DOHH2 (cell line): Measurements from ENCODE around the gene HSPE1.
A peak's percentile ranks its signal among the peaks of the same experiment; 100 is the strongest.

Experiments
- H3F3A ChIP-seq: fragments of 200-600 bp; sonication (generic), shearing (Covaris generic); 2 replicates; pipeline ENCODE4 v1.6.0; 2016; ENCODE audit warnings: antibody characterized with exemption, mild to moderate bottlenecking; ENCODE audit not compliant: control insufficient read depth, insufficient read depth
- H3K27ac ChIP-seq: fragments of 200-600 bp; sonication (generic); 2 replicates; pipeline ENCODE4 v1.5.1; 2014; ENCODE audit warnings: low read depth, mild to moderate bottlenecking, low read length, moderate library complexity
- H3K27me3 ChIP-seq: fragments of 200-600 bp; sonication (generic); 2 replicates; pipeline ENCODE4 v1.6.1; 2014; ENCODE audit warnings: mild to moderate bottlenecking, low read length, mixed read lengths; ENCODE audit not compliant: control insufficient read depth
- H3K36me3 ChIP-seq: fragments of 200-600 bp; sonication (generic); 2 replicates; pipeline ENCODE4 v1.6.1; 2014; ENCODE audit warnings: mild to moderate bottlenecking, low read length, moderate library complexity, mixed read lengths; ENCODE audit not compliant: control insufficient read depth
- H3K4me1 ChIP-seq: fragments of 200-600 bp; sonication (generic); 2 replicates; pipeline ENCODE4 v1.6.1; 2014; ENCODE audit warnings: mild to moderate bottlenecking, low read length, mixed read lengths; ENCODE audit not compliant: control insufficient read depth
- H3K4me2 ChIP-seq: fragments of 200-600 bp; sonication (generic); 2 replicates; pipeline ENCODE4 v1.6.0; 2014; ENCODE audit warnings: mild to moderate bottlenecking, low read length, moderate library complexity
- H3K4me3 ChIP-seq: fragments of 200-600 bp; sonication (generic); 2 replicates; pipeline ENCODE4 v1.5.1; 2014; ENCODE audit warnings: mild to moderate bottlenecking, low read length, mixed read lengths
- H3K79me2 ChIP-seq: fragments of 200-600 bp; sonication (generic); 2 replicates; pipeline ENCODE4 v1.6.1; 2014; ENCODE audit warnings: mild to moderate bottlenecking, low read length, mixed read lengths; ENCODE audit not compliant: control insufficient read depth
- H3K9me2 ChIP-seq: fragments of 200-600 bp; sonication (generic); replicated peaks from 2 replicates; pipeline ENCODE4 v1.6.1; 2014; ENCODE audit warnings: mild to moderate bottlenecking, low read length, mixed read lengths; ENCODE audit not compliant: control insufficient read depth
- H3K9me3 ChIP-seq: fragments of 200-600 bp; sonication (generic); 2 replicates; pipeline ENCODE4 v1.6.1; 2014; ENCODE audit warnings: antibody characterized with exemption, low read length, mixed read lengths; ENCODE audit not compliant: control insufficient read depth, insufficient read depth
- H4K20me1 ChIP-seq: fragments of 200-600 bp; sonication (generic); 2 replicates; pipeline ENCODE4 v1.6.0; 2014; ENCODE audit warnings: low read depth, mild to moderate bottlenecking, antibody characterized with exemption, low read length, moderate library complexity; ENCODE audit not compliant: control insufficient read depth, insufficient read depth
- EZH2phosphoT487 ChIP-seq: fragments of 200-600 bp; sonication (generic); IDR thresholded peaks from 2 replicates; pipeline ENCODE4 v1.6.1; 2017; ENCODE audit warnings: borderline replicate concordance, mild to moderate bottlenecking, antibody characterized with exemption, low read length, moderate library complexity, mixed read lengths
- TF ChIP-seq, protein P1 (sequence below): fragments of 200-600 bp; sonication (generic); IDR thresholded peaks from one replicate; pipeline ENCODE4 v1.5.1; 2014; ENCODE audit warnings: antibody characterized with exemption, mild to moderate bottlenecking, low read depth, low read length; ENCODE audit not compliant: poor library complexity, severe bottlenecking

Gene HSPE1

DNA sequence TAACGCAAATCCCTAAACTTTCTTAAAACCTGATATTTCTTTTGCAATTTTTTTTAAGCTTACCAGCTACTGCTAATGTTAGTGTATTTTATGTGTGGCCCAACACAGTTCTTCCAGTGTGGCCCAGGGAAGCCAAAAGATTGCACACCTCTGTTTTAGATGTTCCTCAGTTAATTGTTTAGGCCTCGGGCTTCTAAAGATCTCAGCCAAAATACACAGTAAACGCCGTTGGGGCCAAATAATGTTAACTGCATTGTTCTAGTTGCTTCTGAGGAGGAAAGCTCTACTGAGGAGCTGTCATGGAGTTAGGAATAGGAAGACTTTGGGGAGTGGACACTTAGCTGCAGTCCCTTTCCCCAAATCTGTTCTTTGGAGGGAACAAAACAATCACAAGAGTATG is 2.0 kb downstream of the HSPE1 start:
- Histone ChIP-seq H3K27ac (0 out of 2 replicates have a peak overlapping the region, but pooled peaks have one; percentile 3), H3K79me2 (peaks cover 75% of the 10 kb centered on the region), H4K20me1 (peaks cover 17% of the 10 kb centered on the region), H3K36me3 (peaks cover 86% of the 10 kb centered on the region), H3K27me3 (no peaks in the 10 kb centered on the region), H3K9me2 (no peaks in the 10 kb centered on the region), H3K4me3 (peak overlapping the region; percentile 74), H3K9me3 (no peaks in the 10 kb centered on the region), H3K4me2 (peak overlapping the region; percentile 89), H3K4me1 (peaks cover 30% of the 10 kb centered on the region), H3F3A (peaks cover 52% of the 10 kb centered on the region)
- TF ChIP-seq EZH2phosphoT487, result no peak
- TF ChIP-seq, protein P1, sequence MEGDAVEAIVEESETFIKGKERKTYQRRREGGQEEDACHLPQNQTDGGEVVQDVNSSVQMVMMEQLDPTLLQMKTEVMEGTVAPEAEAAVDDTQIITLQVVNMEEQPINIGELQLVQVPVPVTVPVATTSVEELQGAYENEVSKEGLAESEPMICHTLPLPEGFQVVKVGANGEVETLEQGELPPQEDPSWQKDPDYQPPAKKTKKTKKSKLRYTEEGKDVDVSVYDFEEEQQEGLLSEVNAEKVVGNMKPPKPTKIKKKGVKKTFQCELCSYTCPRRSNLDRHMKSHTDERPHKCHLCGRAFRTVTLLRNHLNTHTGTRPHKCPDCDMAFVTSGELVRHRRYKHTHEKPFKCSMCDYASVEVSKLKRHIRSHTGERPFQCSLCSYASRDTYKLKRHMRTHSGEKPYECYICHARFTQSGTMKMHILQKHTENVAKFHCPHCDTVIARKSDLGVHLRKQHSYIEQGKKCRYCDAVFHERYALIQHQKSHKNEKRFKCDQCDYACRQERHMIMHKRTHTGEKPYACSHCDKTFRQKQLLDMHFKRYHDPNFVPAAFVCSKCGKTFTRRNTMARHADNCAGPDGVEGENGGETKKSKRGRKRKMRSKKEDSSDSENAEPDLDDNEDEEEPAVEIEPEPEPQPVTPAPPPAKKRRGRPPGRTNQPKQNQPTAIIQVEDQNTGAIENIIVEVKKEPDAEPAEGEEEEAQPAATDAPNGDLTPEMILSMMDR, result no peak

DNA sequence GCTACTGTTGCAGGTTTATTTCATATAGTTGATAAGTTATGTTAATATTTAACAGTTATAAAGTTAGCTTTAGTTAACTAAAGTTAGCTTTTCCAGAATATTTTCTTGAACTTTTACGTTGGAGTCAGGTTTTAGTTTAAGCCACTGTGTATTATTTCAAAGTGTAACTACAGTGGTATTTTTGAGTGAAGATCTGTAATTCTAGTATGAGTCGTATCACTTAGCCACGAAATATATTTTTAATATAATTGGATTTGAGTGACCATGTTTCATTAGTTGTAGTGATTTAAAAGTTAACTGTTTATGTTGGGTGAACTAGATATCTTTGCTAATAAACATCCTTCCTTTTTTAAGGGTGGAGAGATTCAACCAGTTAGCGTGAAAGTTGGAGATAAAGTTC is 2.5 kb downstream of the HSPE1 start:
- TF ChIP-seq EZH2phosphoT487, result no peak
- TF ChIP-seq, protein P1, result no peak
- Histone ChIP-seq H3K36me3 (peaks cover 81% of the 10 kb centered on the region), H3K4me2 (peak overlapping the region; percentile 89), H3K79me2 (peaks cover 70% of the 10 kb centered on the region), H3F3A (peaks cover 52% of the 10 kb centered on the region), H3K27ac (0 out of 2 replicates have a peak overlapping the region, but pooled peaks have one; percentile 3), H3K9me2 (no peaks in the 10 kb centered on the region), H3K4me3 (peak overlapping the region; percentile 74), H3K4me1 (peaks cover 25% of the 10 kb centered on the region), H3K27me3 (no peaks in the 10 kb centered on the region), H3K9me3 (no peaks in the 10 kb centered on the region), H4K20me1 (peaks cover 13% of the 10 kb centered on the region)

DNA sequence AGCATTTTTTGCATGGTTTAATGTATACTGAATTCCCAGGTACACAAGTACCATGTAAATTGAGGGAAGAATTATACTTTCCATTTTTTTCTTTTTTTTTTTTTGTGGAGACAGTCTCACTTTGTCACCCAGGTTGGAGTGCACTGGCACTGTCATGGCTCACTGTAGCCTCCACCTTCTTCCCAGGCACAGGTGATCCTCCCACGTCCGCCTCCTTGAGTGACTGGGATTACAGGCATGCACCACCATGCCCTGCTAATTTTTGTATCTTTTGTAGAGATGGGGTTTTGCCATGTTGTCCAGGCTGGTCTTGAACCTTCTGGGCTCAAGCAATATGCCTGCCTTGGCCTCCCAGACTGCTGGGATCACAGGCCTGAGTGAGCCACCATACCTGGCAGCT is 3.8 kb downstream of the HSPE1 start:
- H3F3A ChIP-seq, result peaks cover 46% of the 10 kb centered on the region
- H3K27ac ChIP-seq, result no peak overlapping the region
- peaks cover 18% of the 10 kb centered on the region for H3K4me1 ChIP-seq
- TF ChIP-seq, protein P1, result no peak
- no peak for TF ChIP-seq EZH2phosphoT487
- no peaks in the 10 kb centered on the region for H3K9me2 ChIP-seq
- peaks cover 57% of the 10 kb centered on the region for H3K79me2 ChIP-seq
- H3K9me3 ChIP-seq, result no peaks in the 10 kb centered on the region
- H3K4me2 ChIP-seq, result no peak overlapping the region
- peaks cover 73% of the 10 kb centered on the region for H3K36me3 ChIP-seq
- H3K4me3 ChIP-seq, result no peak overlapping the region
- no peaks in the 10 kb centered on the region for H3K27me3 ChIP-seq
- peaks cover 3% of the 10 kb centered on the region; the same call in 1 of the 2 replicates for H4K20me1 ChIP-seq

DNA sequence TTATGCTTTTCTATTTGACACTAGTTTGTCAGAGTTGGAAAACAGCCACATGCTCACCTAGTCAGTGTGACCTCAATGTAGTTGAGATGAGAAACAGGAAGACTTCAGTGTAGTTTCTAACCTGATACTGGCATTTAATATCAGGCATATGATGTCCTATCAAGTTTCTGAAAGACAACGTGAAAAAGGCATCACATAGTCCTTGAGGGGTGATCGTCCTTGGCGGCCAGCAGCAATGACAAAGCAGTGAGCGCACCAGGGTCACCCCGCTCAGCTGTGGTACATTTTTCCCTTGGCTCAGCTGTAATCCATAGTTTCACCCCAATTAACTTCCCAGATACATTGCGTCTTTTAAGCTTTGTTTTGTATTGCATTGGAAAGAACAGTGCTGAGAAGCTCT is 4.3 kb downstream of the HSPE1 start:
- peaks cover 3% of the 10 kb centered on the region; the same call in 1 of the 2 replicates for H4K20me1 ChIP-seq
- no peaks in the 10 kb centered on the region for H3K9me2 ChIP-seq
- no peaks in the 10 kb centered on the region for H3K9me3 ChIP-seq
- H3K79me2 ChIP-seq, result peaks cover 52% of the 10 kb centered on the region
- peaks cover 68% of the 10 kb centered on the region for H3K36me3 ChIP-seq
- TF ChIP-seq, protein P1, result no peak
- no peak for TF ChIP-seq EZH2phosphoT487
- H3K4me3 ChIP-seq, result no peak overlapping the region
- H3F3A ChIP-seq, result peaks cover 46% of the 10 kb centered on the region
- peaks cover 18% of the 10 kb centered on the region for H3K4me1 ChIP-seq
- H3K27me3 ChIP-seq, result no peaks in the 10 kb centered on the region
- no peak overlapping the region for H3K27ac ChIP-seq
- H3K4me2 ChIP-seq, result no peak overlapping the region
